HG02763 (cell line): ENCODE data around the gene KCNQ1.
"Not testable (repeated sequence)": the region's sequence is repeated elsewhere in the genome, so short reads cannot be mapped to it uniquely, and the experiment has no call there.

ENCODE experiments used
- ATAC-seq: cut with Tn5 transposase; IDR thresholded peaks from one replicate; pipeline ENCODE4 v1.9.1; 2021; ENCODE audit warnings: mild to moderate bottlenecking, moderate library complexity; ENCODE audit not compliant: unreplicated experiment

Gene KCNQ1

DNA sequence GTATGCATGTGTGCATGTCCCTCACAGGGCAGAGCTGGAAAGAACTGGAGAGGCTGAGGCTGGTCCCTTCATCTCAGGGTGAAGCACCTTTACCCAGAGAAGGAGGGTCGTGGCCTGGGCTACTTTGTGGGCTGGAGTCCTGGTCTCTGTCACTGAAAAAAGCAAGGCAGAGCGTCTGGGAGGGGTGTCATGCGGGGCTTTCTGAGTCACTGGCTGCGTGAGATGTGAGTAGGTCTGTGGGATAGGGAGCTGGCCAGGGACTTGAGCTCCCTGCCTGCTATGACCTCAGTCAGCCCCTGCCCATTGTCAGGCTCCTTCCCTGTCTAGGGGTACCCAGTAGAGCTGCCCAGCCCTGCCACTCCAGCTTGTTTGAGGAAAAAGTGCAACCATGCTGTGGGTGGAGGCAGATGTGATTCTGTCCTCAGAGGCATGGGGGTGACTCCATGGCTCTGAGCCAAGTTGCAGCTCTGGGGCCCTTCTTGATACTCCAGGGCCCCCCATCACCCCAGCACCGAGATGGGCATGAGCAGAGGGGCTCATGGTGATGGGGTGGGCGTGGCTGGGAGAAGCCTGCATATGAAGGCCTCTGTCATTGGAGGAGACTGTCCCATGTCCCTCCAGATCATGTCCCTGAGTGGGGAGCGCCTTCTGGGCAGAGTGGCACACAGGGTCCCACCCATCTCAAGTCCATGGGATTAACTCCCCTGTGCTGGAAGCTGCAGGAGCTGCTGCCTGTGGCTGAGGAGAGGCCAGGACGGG is 27.8 kb downstream of the KCNQ1 start:
- ATAC-seq, result no peak

- ATAC-seq, result no peak
Observed at GRCh38 chr11:2473361-2474058, 28.7 kb downstream of the KCNQ1 start.

DNA sequence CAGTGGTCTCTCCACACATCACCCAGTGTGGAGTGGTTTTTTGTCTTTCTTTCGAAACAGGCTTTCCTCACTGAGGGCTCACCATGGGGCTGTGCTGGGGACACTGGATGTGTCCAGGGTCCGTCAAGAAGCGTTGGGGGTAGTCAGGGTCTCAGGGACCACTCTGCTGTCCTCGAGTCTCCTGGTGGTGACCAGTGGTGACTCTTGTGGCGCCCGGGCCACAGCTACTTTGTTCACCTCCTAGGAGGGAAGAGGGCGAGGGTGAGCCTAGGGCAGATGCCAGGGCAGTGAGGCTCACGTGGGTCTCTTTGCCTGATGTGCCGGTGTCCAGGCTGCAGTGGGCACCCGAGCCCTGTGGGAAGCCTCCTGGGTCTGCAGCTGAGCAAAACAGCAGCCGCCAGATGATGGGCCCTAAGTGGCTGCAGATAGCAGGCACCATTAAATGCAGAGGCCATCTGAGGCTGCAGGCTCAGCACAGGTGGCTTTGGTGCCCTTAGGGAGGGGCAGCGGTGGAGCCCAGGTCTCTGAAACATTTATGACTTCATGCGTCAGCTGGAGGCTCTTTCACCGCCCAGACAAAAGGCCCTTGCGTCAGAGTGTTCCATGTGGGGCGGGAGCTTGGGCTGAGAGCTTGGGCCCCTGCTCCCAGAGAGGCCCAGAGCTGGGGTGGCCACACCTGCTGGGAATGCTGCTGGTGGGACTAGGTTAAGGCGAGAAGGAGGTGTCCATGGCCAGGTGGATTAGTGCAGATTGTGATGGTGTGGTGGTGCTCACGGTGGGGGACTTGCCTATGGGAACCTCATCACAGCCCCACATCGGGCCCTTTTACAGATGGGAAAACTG is 29.5 kb downstream of the KCNQ1 start:
- ATAC-seq, result no peak

DNA sequence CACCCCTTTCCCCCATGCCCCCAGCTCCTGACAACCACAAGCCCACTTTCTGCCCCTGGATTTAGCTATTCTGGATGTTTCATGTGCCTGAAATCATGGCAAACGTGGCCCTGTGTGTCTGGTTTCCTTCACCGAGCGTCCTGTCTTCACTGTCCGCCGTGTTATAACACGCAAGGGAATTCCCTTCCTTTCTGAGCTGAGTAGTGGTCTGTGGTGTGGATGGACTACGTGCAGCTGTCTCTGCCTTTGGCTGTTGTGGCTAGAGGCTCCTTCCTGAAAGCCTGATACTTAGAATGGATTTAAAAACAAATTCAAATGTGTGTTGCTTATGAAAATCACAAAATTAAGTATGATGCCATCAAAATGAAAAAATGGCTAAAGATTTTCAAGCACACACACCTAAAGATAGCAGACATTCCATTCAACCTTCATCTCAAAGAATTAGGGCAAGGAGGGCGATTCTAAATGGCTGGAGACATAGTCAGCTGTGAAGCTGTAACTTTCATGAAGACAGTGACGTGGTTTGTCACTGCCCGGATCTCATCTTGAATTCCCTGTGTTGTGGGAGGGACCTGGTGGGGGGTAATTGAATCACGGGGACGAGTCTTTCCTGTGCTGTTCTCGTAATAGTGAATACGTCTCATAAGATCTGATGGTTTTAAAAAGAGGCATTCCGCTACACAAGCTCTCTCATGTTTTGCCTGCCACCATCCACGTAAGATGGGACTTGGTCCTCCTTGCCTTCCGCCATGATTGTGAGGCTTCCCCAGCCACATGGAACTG is 30.5 kb downstream of the KCNQ1 start:
- no peak for ATAC-seq

- ATAC-seq, result no peak
Observed at GRCh38 chr11:2477254-2477653, 32.4 kb downstream of the KCNQ1 start.

- no peak for ATAC-seq
Observed at GRCh38 chr11:2477936-2478335, 33.1 kb downstream of the KCNQ1 start.

- ATAC-seq, result not testable (repeated sequence)
Observed at GRCh38 chr11:2480067-2480873, 35.5 kb downstream of the KCNQ1 start.

- ATAC-seq, result no peak
Observed at GRCh38 chr11:2480874-2481220, 36.0 kb downstream of the KCNQ1 start.

DNA sequence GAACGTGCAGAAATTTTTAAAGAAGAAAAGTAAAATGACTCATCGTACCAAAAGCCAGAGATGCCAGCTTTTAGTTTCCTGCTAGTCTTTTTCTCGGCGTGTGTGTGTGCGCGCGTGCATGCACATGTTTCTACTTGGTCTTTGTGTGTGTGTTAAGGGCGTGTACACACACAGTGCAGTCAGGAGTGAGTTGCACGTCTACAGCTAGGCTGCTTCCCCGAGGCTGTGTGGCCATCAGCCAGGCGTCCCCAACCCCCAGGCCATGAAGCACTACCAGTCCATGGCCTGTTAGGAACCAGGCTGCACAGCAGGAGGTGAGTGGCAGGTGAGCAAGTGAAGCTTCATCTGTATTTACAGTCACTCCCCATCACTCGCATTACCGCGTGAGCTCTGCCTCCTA is 36.4 kb downstream of the KCNQ1 start:
- ATAC-seq, result no peak

GRCh38 chr11:2482204-2482603 is 37.4 kb downstream of the KCNQ1 start:
- no peak for ATAC-seq

GRCh38 chr11:2482745-2483144 is 37.9 kb downstream of the KCNQ1 start:
- no peak for ATAC-seq

- no peak for ATAC-seq
Observed at GRCh38 chr11:2483426-2483825, 38.6 kb downstream of the KCNQ1 start.

- ATAC-seq, result no peak
Observed at GRCh38 chr11:2484576-2485125, 39.8 kb downstream of the KCNQ1 start.

DNA sequence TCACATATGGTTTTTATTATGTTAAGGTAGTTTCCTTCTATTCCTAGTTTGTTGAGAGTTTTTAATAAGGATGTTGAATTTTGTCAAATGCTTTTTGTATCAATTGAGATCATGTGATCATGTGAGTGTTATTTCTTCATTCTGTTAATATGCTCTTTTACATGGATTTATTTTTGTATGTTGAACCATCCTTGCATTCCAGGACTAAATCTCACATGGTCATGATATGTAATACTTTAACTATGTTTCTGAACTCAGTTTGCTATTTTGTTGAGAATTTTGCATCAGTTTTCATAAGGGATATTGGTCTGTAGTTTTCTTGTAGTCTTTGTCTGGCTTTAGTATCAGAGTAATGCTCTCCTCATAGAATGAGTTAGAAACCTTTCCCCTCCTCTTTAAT is 43.2 kb downstream of the KCNQ1 start:
- ATAC-seq, result no peak

GRCh38 chr11:2489083-2489482 is 44.3 kb downstream of the KCNQ1 start:
- ATAC-seq, result no peak

GRCh38 chr11:2497951-2498350 is 53.1 kb downstream of the KCNQ1 start:
- not testable (repeated sequence) for ATAC-seq

DNA sequence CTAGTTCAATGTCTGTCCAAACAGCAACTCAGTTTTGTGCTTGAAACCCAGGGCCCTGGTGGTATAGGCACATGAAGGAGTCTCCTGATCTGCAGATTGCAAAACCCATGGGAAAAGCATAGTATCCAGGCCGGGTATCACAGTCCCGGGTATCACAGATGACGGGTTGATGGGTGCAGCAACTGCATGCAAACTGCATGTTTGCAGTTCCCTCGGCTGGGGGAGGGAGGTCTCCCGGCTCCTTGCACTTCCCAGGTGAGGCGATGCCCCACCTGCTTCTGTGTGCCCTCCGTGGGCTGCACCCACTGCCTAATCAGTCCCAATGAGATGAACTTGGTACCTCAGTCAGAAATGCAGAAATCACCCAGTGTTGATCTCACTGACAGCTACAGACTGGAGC is 53.9 kb downstream of the KCNQ1 start:
- no peak for ATAC-seq

DNA sequence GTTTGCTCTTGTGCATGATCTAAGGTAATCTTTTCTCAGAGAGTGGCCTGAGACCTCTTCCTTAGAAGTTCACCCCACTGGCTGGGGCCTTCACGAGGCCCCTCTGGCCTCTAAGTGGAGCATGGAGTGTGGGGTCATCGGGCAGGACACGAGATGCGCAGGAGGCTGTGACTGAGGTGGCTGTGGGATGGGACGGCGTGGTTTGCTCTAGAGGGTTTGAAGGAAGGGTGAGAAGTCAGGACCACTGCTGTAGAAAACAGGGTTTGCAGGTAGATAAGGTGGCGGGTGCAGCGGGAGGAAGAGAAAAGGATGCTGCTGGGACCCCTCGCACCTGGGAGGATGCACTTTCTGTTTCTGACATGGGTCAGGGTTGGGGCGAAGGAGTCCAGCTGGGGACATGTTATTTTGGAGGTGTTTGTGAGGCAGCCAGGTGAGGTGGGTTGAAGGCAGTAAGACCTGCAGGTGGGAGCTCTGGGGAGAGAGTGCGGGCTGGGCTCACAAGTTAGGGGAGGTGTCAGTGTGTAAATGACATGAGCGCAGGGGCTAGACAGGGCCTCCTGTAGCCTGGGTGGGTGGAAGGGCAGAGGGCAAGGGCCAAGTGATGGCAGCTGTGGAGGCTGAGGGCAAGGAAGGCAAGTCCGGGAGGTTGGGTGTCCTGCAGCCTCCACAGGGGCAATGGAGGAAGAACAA is 62.5 kb downstream of the KCNQ1 start:
- ATAC-seq, result no peak
